NT2/D1 (cell line): ENCODE results near the gene PLPP6.

Experiments
- DNase-seq: peaks from one replicate; pipeline ENCODE4 v3.0.0-alpha.2; 2011; ENCODE audit warnings: low read depth, low spot score
- H3K27me3 ChIP-seq: 2 replicates; pipeline ENCODE4 v1.6.0; 2011; ENCODE audit warnings: mild to moderate bottlenecking; ENCODE audit not compliant: insufficient read length, insufficient read depth
- H3K36me3 ChIP-seq: 2 replicates; pipeline ENCODE4 v1.6.1; 2011; ENCODE audit warnings: mild to moderate bottlenecking, low read length, mixed read lengths; ENCODE audit not compliant: insufficient read depth, insufficient read length
- H3K4me1 ChIP-seq: 2 replicates; pipeline ENCODE4 v1.5.1; 2011; ENCODE audit not compliant: insufficient read depth, insufficient read length
- H3K4me3 ChIP-seq: 2 replicates; pipeline ENCODE4 v1.5.1; 2011; ENCODE audit warnings: low read depth; ENCODE audit not compliant: insufficient read length
- H3K9ac ChIP-seq: 2 replicates; pipeline ENCODE4 v1.6.0; 2011; ENCODE audit warnings: low read depth; ENCODE audit not compliant: insufficient read length
- H3K9me3 ChIP-seq: 2 replicates; pipeline ENCODE4 v1.5.1; 2011; ENCODE audit warnings: mild to moderate bottlenecking, low read length; ENCODE audit not compliant: insufficient read depth
- SUZ12 ChIP-seq: IDR thresholded peaks from 2 replicates; pipeline ENCODE4 v1.6.1; 2011; ENCODE audit not compliant: insufficient read length, insufficient read depth; ENCODE audit errors: extremely low read depth
- YY1 ChIP-seq: IDR thresholded peaks from 2 replicates; pipeline ENCODE4 v1.6.1; 2011; ENCODE audit not compliant: insufficient read length, insufficient read depth
- ZNF274 ChIP-seq: IDR thresholded peaks from 2 replicates; pipeline ENCODE4 v1.6.1; 2011; ENCODE audit warnings: mild to moderate bottlenecking, low read depth, low read length

The PLPP6 gene

DNA sequence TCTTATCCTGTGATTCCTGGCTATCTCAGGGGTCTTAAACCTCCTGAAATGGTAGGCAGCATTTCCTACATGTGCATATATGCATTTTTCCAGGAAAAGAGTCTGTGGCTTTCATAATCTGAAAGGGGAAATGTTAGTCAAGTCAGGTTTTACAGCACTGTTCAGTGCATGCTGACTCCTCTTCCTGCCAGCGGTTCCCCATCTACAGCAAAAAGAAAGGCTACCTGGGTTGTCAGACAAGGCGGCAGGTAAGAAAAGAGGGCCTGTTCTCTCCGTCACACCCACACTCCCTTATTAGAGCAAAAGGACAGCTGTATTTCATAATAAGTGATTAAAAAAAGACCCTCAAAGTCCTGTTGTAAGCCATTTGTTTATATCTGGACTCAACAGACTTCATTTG lies 8.5 kb downstream of the PLPP6 start:
- TF ChIP-seq ZNF274 (no peak), YY1 (no peak)
- DNase-seq, result no peak
- Histone ChIP-seq H3K27me3 (peaks cover 6% of the 10 kb centered on the region), H3K9me3 (no peaks in the 10 kb centered on the region), H3K36me3 (no peaks in the 10 kb centered on the region), H3K9ac (no peak overlapping the region), H3K4me3 (no peak overlapping the region), H3K4me1 (no peaks in the 10 kb centered on the region)

DNA sequence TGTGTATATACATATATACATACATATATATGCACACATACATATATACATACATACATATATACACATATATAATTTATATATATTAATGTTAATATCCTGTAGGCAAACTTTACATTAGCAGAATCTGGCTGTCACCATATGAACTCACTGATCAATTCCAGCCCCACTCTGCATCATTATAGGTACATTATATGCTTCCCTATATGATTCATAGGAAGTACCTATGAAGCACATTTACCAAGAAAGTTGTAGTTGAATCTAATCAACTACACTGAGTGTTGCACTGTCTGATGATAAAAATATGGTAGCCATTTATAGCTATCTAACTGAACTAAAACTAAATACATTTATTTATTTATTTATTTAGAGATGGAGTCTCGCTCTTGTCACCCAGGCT lies 9.6 kb downstream of the PLPP6 start:
- Histone ChIP-seq H3K9me3 (no peaks in the 10 kb centered on the region), H3K9ac (no peak overlapping the region), H3K4me3 (no peak overlapping the region), H3K27me3 (peaks cover 4% of the 10 kb centered on the region), H3K4me1 (no peaks in the 10 kb centered on the region), H3K36me3 (no peaks in the 10 kb centered on the region)
- no peak for TF ChIP-seq ZNF274
- TF ChIP-seq YY1, result no peak
- TF ChIP-seq SUZ12, result no peak
- DNase-seq, result no peak

DNA sequence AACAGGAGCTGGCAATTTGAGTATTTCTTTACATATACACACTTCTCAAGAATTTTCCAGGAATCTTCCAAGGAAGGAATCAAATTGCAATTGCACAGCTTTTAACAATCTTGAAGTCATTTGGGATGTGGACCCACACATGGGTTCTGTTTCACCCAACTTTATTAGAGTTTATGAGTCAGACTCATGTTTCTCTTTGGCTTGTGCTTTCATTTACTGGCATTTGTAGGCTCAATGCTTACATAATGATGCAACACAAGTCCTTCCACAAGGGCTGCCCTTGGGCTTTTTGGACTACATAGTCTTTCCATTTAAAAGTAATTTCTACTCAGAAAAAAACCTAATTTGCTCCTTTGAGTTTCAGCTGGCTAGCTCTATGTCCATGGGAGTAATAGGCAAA lies 12.7 kb downstream of the PLPP6 start:
- no peaks in the 10 kb centered on the region for H3K4me1 ChIP-seq
- no peak overlapping the region for H3K4me3 ChIP-seq
- no peak overlapping the region for H3K9ac ChIP-seq
- no peaks in the 10 kb centered on the region for H3K36me3 ChIP-seq
- DNase-seq, result no peak
- H3K27me3 ChIP-seq, result no peaks in the 10 kb centered on the region
- no peaks in the 10 kb centered on the region for H3K9me3 ChIP-seq
- TF ChIP-seq ZNF274 (no peak), SUZ12 (no peak), YY1 (no peak)

GRCh38 chr9:4677392-4677791 lies 15.3 kb downstream of the PLPP6 start:
- DNase-seq, result no peak
- H3K4me1 ChIP-seq, result no peaks in the 10 kb centered on the region
- H3K9ac ChIP-seq, result no peak overlapping the region
- TF ChIP-seq SUZ12 (no peak), ZNF274 (no peak), YY1 (no peak)
- no peak overlapping the region for H3K4me3 ChIP-seq
- no peaks in the 10 kb centered on the region for H3K9me3 ChIP-seq
- no peaks in the 10 kb centered on the region for H3K27me3 ChIP-seq
- H3K36me3 ChIP-seq, result no peaks in the 10 kb centered on the region

- H3K4me1 ChIP-seq, result no peaks in the 10 kb centered on the region
- no peaks in the 10 kb centered on the region for H3K9me3 ChIP-seq
- H3K9ac ChIP-seq, result peak overlapping the region; percentile 90
- peaks cover 3% of the 10 kb centered on the region for H3K36me3 ChIP-seq
- no peak for DNase-seq
- no peak for TF ChIP-seq YY1
- TF ChIP-seq ZNF274, result no peak
- no peak for TF ChIP-seq SUZ12
- no peaks in the 10 kb centered on the region for H3K27me3 ChIP-seq
- peak overlapping the region; percentile 90 for H3K4me3 ChIP-seq
Observed at GRCh38 chr9:4678679-4679267, 16.7 kb downstream of the PLPP6 start.

GRCh38 chr9:4679268-4680172 lies 17.4 kb downstream of the PLPP6 start, which contains the start of gene CDC37L1:
CDC37L1 (plus strand) TSS chr9:4679569; CDS start chr9:4679768, 199 bp downstream.
- peak within 1 kb of the TSS; percentile 92 for H3K9ac ChIP-seq
- H3K4me3 ChIP-seq, result peak within 1 kb of the TSS; percentile 90
- no peaks in the 10 kb centered on the region for H3K9me3 ChIP-seq
- TF ChIP-seq YY1 (peak; percentile 11), ZNF274 (no peak)
- H3K27me3 ChIP-seq, result no peaks in the 10 kb centered on the region
- H3K36me3 ChIP-seq, result peaks cover 3% of the 10 kb centered on the region
- no peaks in the 10 kb centered on the region for H3K4me1 ChIP-seq
- peak; percentile 92 for DNase-seq

DNA sequence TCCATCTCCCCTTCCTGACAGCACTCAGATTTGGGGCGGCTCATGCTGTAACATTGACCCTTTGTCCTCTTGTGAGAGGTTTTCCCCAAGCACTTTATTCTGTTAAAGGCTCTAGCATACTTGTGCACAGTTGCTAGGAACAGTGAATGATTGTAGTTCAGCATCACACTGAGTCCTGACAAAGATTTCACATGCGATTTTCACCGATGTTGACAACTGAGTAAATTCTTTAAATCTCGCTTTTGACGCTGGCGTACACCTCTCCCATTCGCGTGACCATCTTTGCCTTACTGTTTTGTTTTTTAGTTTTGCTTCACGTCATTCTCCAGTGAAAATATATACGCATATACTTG lies 18.1 kb downstream of the PLPP6 start:
- TF ChIP-seq SUZ12, result no peak
- TF ChIP-seq YY1, result no peak
- no peak for TF ChIP-seq ZNF274
- H3K27me3 ChIP-seq, result no peaks in the 10 kb centered on the region
- no peaks in the 10 kb centered on the region for H3K4me1 ChIP-seq
- no peak for DNase-seq
- no peaks in the 10 kb centered on the region for H3K9me3 ChIP-seq
- peak overlapping the region; percentile 92 for H3K9ac ChIP-seq
- H3K4me3 ChIP-seq, result peak overlapping the region; percentile 90
- H3K36me3 ChIP-seq, result peaks cover 8% of the 10 kb centered on the region
